ENCODE data around the gene MISP. TPM values are rescaled to one million over a fixed set of nuclear protein-coding genes. Genes with fewer than 3 reads are reported as not detected.

Gene MISP
- total RNA-seq, 2 donors from 2014 or later: 285 to 320 TPM

DNA sequence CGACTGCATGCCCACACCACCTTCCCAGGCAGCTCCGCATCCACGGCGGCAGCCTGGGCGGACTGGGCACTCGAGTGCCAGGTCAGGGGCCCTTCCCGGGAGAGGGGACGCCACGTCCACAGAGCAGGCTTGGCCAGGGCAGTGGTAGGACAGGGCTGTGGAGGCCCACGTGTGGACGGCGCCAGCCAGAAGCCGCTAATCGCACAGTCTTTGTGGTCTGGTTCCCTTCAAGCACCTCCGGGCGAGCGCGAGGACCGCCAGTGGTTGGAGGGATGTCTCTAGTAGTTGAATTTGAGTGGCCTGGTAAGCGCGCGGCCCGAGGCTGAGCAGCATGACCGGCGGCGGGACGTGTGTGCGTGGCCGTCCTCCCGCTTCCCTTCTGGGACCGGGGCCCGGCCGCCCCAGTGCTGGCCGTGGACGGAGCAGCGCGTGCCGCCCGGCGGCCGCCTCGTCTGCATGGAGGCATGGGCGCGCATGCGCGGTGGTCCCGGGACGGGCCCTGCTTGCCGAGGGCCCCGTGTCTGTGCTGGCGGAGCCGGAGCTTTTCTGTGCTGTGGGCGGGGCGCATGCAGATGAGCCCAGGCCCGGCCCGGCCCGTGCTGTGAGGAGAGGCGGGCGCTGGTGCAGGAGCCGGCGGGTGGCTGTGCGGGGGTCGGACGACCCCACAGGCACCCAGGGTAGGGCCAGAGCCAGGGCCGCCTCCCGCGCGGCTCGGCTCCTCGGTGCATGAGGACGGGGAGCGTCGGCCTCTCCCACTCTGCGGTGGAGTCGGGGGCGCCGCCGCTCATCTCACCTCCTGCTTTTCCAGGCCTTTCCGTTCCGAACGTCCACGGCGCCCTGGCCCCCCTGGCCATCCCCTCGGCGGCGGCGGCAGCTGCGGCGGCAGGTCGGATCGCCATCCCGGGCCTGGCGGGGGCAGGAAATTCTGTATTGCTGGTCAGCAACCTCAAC lies 55.0 kb downstream of the MISP start:
- Histone ChIP-seq H3K9ac (ENCODE audit: low read depth in 2 of 2, low read length in 2 of 2) (peak overlapping the region in 1 of 2 donors; percentile 2), H3K4me1 (peaks cover 8% of the 10 kb centered on the region), H3K36me3 (peaks cover 73% of the 10 kb centered on the region), H3K27ac (no peak overlapping the region), H3K27me3 (no peaks in the 10 kb centered on the region), H3K4me3 (no peak overlapping the region), H3K9me3 (no peaks in the 10 kb centered on the region)
- no peak for DNase-seq
- intact Hi-C loops (cut with DNase I): no loop called here
- TF ChIP-seq CTCF (IDR thresholded peaks at IDR 0.05): no peak

- TF ChIP-seq CTCF (IDR thresholded peaks at IDR 0.05): no peak
- Histone ChIP-seq H3K9ac (ENCODE audit: low read depth in 2 of 2, low read length in 2 of 2) (no peak overlapping the region), H3K4me1 (no peaks in the 10 kb centered on the region), H3K27ac (no peak overlapping the region), H3K27me3 (no peaks in the 10 kb centered on the region), H3K9me3 (no peaks in the 10 kb centered on the region), H3K36me3 (peaks cover 74% of the 10 kb centered on the region), H3K4me3 (no peak overlapping the region)
- DNase-seq: no peak
- intact Hi-C loops (cut with DNase I): no loop called here
These were observed 56.0 kb downstream of the MISP start for GRCh38 chr19:806815-807421.

DNA sequence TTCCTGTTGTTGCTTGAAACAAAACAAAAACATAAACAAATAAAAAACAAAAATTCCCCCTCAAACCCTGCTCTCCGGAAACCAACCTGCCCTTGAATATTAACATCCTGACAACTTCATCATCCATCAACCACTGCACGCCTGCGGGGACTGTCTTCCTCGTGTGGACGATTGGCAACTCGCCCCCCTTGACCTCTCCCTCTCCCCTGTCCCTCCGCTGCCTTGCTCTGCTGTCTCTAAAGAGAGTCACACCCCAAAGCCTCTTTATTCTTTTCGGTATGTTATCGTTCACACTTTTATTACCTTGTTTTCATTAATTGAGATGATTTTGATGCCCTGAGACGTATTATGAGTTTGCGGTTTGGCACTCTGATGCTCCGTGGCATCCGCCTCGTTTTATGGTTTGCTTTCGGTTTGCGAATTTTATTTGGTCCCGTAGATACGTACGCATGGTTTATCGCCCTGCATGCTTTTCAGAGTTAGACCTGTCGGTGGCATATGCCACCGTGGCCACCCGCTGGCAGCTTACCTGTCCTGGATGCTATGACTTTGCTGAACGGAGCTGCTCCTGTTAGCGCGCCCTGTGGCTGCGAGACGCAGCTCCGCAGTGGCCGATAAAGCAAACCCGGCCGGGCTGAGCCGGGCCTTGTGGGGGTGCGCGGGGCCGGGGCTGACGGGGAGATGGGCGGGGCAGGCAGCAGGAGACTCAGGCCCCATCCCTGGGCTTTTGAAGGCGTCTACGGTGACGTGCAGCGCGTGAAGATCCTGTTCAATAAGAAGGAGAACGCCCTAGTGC lies 56.9 kb downstream of the MISP start:
- Histone ChIP-seq H3K27me3 (no peaks in the 10 kb centered on the region), H3K36me3 (peaks cover 74% of the 10 kb centered on the region), H3K9ac (ENCODE audit: low read depth in 2 of 2, low read length in 2 of 2) (no peak overlapping the region), H3K4me3 (no peak overlapping the region), H3K4me1 (no peaks in the 10 kb centered on the region), H3K27ac (no peak overlapping the region), H3K9me3 (no peaks in the 10 kb centered on the region)
- no peak for DNase-seq
- intact Hi-C loops (cut with DNase I): no loop called here
- TF ChIP-seq CTCF (IDR thresholded peaks at IDR 0.05): no peak

GRCh38 chr19:808423-808775 lies 57.5 kb downstream of the MISP start:
- DNase-seq: no peak
- H3K36me3 ChIP-seq: peaks cover 74% of the 10 kb centered on the region
- H3K9me3 ChIP-seq: no peaks in the 10 kb centered on the region
- intact Hi-C loops (cut with DNase I): no loop called here
- no peak overlapping the region for H3K9ac ChIP-seq (ENCODE audit: low read depth in 2 of 2, low read length in 2 of 2)
- no peak overlapping the region for H3K4me3 ChIP-seq
- H3K4me1 ChIP-seq: no peaks in the 10 kb centered on the region
- TF ChIP-seq CTCF (IDR thresholded peaks at IDR 0.05): no peak
- no peak overlapping the region for H3K27ac ChIP-seq
- H3K27me3 ChIP-seq: no peaks in the 10 kb centered on the region

- H3K27me3 ChIP-seq: no peaks in the 10 kb centered on the region
- H3K4me1 ChIP-seq: no peaks in the 10 kb centered on the region
- H3K4me3 ChIP-seq: no peak overlapping the region
- no peak for DNase-seq
- H3K27ac ChIP-seq: no peak overlapping the region
- peaks cover 57% of the 10 kb centered on the region for H3K36me3 ChIP-seq
- intact Hi-C loops (cut with DNase I): no loop called here
- H3K9me3 ChIP-seq: no peaks in the 10 kb centered on the region
- no peak overlapping the region for H3K9ac ChIP-seq (ENCODE audit: low read depth in 2 of 2, low read length in 2 of 2)
- TF ChIP-seq CTCF (IDR thresholded peaks at IDR 0.05): no peak
These were observed 59.4 kb downstream of the MISP start for GRCh38 chr19:810077-810855.
